GM12891 (cell line): ENCODE data around the gene FLRT1.

Experiments used
- PAX5 ChIP-seq: IDR thresholded peaks from 2 replicates; pipeline ENCODE4 v1.6.1; 2011; ENCODE audit warnings: low read length, moderate library complexity, mild to moderate bottlenecking; ENCODE audit not compliant: insufficient read depth, severe bottlenecking
- POLR2A ChIP-seq: IDR thresholded peaks from 2 replicates; pipeline ENCODE4 v1.6.1; 2011; ENCODE audit warnings: low read depth, low read length, control low read depth
- POLR2AphosphoS5 ChIP-seq: IDR thresholded peaks from 2 replicates; pipeline ENCODE4 v1.6.1; 2011; ENCODE audit warnings: low read depth, low read length, control low read depth
- POU2F2 ChIP-seq: IDR thresholded peaks from 2 replicates; pipeline ENCODE4 v1.6.1; 2011; ENCODE audit warnings: low read depth, mild to moderate bottlenecking, control low read depth, low read length, moderate library complexity
- SPI1 ChIP-seq: IDR thresholded peaks from 2 replicates; pipeline ENCODE4 v1.6.1; 2011; ENCODE audit warnings: low read depth, low read length, control low read depth
- TAF1 ChIP-seq: IDR thresholded peaks from 2 replicates; pipeline ENCODE4 v1.6.1; 2011; ENCODE audit warnings: low read depth, low read length, control low read depth

GRCh38 chr11:64003807-64004589, 31.7 kb upstream of the FLRT1 start:
- no peak for TF ChIP-seq POLR2AphosphoS5
- no peak for TF ChIP-seq POU2F2
- TF ChIP-seq POLR2A: no peak
- TF ChIP-seq TAF1: no peak
- TF ChIP-seq SPI1: no peak
- no peak for TF ChIP-seq PAX5
